Measurements from ENCODE around the gene CCNK. TPM values are rescaled to one million over a fixed set of nuclear protein-coding genes. Genes with fewer than 3 reads are reported as not detected.

CCNK gene
- total RNA-seq, 1 experiment from 2014 or later, result 80.1 TPM

- Mint-ChIP-seq H3K4me1 (peaks cover 43 to 54% of the 10 kb centered on the region in 2 experiments), H3K36me3 (ENCODE audit: insufficient read depth in 1 of 3, low read depth in 3 of 3) (no peaks in the 10 kb centered on the region), H3K27me3 (ENCODE audit: low read depth) (no peaks in the 10 kb centered on the region; the same call in 1 of the 2 replicates), H3K4me3 (no peak overlapping the region), H3K9me3 (no peaks in the 10 kb centered on the region), H3K27ac (peak overlapping the region in 2 of 3 experiments; percentile 41 to 53; a peak in 2 of 7 replicates)
- no peak overlapping the region for H4K91ac ChIP-seq (ENCODE audit: insufficient read length, low read depth, low read length)
- H3T11ph ChIP-seq (ENCODE audit: low read length), result no peak overlapping the region
- no peak overlapping the region for H2BK5ac ChIP-seq (ENCODE audit: insufficient read length, low read length)
- peaks cover 3% of the 10 kb centered on the region for H4K20me1 ChIP-seq (ENCODE audit: control insufficient read depth, insufficient read depth, insufficient read length)
- no peaks in the 10 kb centered on the region for H3K79me1 ChIP-seq (ENCODE audit: insufficient read depth, low read depth, low read length, poor library complexity, severe bottlenecking)
- no peak overlapping the region for H2BK20ac ChIP-seq (ENCODE audit: low read depth, low read length, poor library complexity, severe bottlenecking)
- no peak overlapping the region for H2BK15ac ChIP-seq (ENCODE audit: low read depth, low read length)
- no peaks in the 10 kb centered on the region; the same call in 1 of the 2 replicates for H3K79me2 ChIP-seq (ENCODE audit: insufficient read depth, low read length)
- H2AFZ ChIP-seq (ENCODE audit: low read length), result no peak overlapping the region
- no peak overlapping the region for H2AK5ac ChIP-seq (ENCODE audit: insufficient read length, low read length)
- no peak overlapping the region for H3K18ac ChIP-seq (ENCODE audit: insufficient read length, low read depth, low read length)
- H3K14ac ChIP-seq (ENCODE audit: insufficient read depth, low read length), result no peak overlapping the region
- H3K23ac ChIP-seq (ENCODE audit: insufficient read length, low read depth, low read length), result no peak overlapping the region
- no peak overlapping the region for H3K4ac ChIP-seq (ENCODE audit: low read depth, low read length)
- H3K27me3 ChIP-seq (ENCODE audit: insufficient read depth, low read length), result 0 out of 2 replicates have a peak, but pooled peaks cover 2% of the 10 kb centered on the region
- TF ChIP-seq CTCF (conservative IDR thresholded peaks at IDR 0.05), result no peak
- no CpG with 5 or more reads among the region's 11 CpGs for WGBS (ENCODE audit: extremely low coverage, insufficient read length, low lambda C conversion rate)
- H4K8ac ChIP-seq (replicated peaks; ENCODE audit: insufficient read length, low read depth, low read length), result no peak overlapping the region
- no peak overlapping the region for H2BK12ac ChIP-seq (ENCODE audit: insufficient read length, low read depth, low read length)
- no peak overlapping the region for H2BK120ac ChIP-seq (ENCODE audit: low read depth, low read length, poor library complexity, severe bottlenecking)
- H3K27ac ChIP-seq (ENCODE audit: insufficient read length, low read depth, low read length), result no peak overlapping the region
- no peak overlapping the region for H4K5ac ChIP-seq (ENCODE audit: insufficient read length, low read depth, low read length)
- no peaks in the 10 kb centered on the region; the same call in 1 of the 2 replicates for H3K4me1 ChIP-seq (ENCODE audit: insufficient read depth, low read length)
- no peak for DNase-seq
- no peak overlapping the region for H3K56ac ChIP-seq (ENCODE audit: insufficient read length, low read depth, low read length)
- H3K9me3 ChIP-seq (ENCODE audit: control insufficient read depth, low read depth, low read length), result no peaks in the 10 kb centered on the region
- no peak overlapping the region for H3K9ac ChIP-seq (ENCODE audit: extremely low read depth, insufficient read length, low read length)
- H3K4me2 ChIP-seq (ENCODE audit: insufficient read depth, insufficient read length, low read length), result no peak overlapping the region
- no peaks in the 10 kb centered on the region for H3K23me2 ChIP-seq (ENCODE audit: insufficient read length, low read depth, low read length, poor library complexity, severe bottlenecking)
Observed at GRCh38 chr14:99550387-99550992, 69.3 kb downstream of the CCNK start.
